OCI-LY3 (cell line): ENCODE measurements around the gene GALNT18.

Experiments
- H2AFZ ChIP-seq: fragments of 200-600, 300-600 bp; shearing (Covaris generic); 2 replicates; pipeline ENCODE4 v1.6.0; 2014; ENCODE audit warnings: antibody characterized with exemption, low read depth, low read length
- H3K27ac ChIP-seq: fragments of 200-600, 300-600 bp; sonication (generic); 2 replicates; pipeline ENCODE4 v1.5.1; 2014; ENCODE audit warnings: mild to moderate bottlenecking, low read length, moderate library complexity, mixed read lengths
- H3K27me3 ChIP-seq: fragments of 200-600, 300-600 bp; sonication (generic); 2 replicates; pipeline ENCODE4 v1.6.1; 2014; ENCODE audit warnings: low read depth, low read length, mixed read lengths
- H3K36me3 ChIP-seq: fragments of 200-600, 300-600 bp; sonication (generic); replicated peaks from 2 replicates; pipeline ENCODE3; 2014; ENCODE audit warnings: low read depth, low read length, mixed read lengths
- H3K4me1 ChIP-seq: fragments of 300-600, 200-600 bp; sonication (generic); 2 replicates; pipeline ENCODE4 v1.6.1; 2014; ENCODE audit warnings: low read length, mixed read lengths
- H3K4me2 ChIP-seq: fragments of 200-600, 300-600 bp; sonication (generic); 2 replicates; pipeline ENCODE4 v1.6.1; 2014; ENCODE audit warnings: low read length, mixed read lengths
- H3K4me3 ChIP-seq: fragments of 300-600, 200-600 bp; sonication (generic); 2 replicates; pipeline ENCODE4 v1.5.1; 2014; ENCODE audit warnings: antibody characterized with exemption, mild to moderate bottlenecking, low read length, moderate library complexity
- H3K79me2 ChIP-seq: fragments of 300-600, 200-600 bp; shearing (Covaris generic); 2 replicates; pipeline ENCODE4 v1.6.1; 2014; ENCODE audit warnings: mild to moderate bottlenecking, low read length, mixed read lengths
- H3K9ac ChIP-seq: fragments of 300-600, 200-600 bp; shearing (Covaris generic); 2 replicates; pipeline ENCODE4 v1.6.0; 2014; ENCODE audit warnings: mild to moderate bottlenecking, low read length, moderate library complexity
- H3K9me3 ChIP-seq: fragments of 200-600, 300-600 bp; shearing (Covaris generic); 2 replicates; pipeline ENCODE4 v1.6.1; 2014; ENCODE audit warnings: low read length, mixed read lengths; ENCODE audit not compliant: insufficient read depth
- H4K20me1 ChIP-seq: fragments of 200-600, 300-600 bp; sonication (generic); 2 replicates; pipeline ENCODE4 v1.6.1; 2016; ENCODE audit warnings: low read length, mixed read lengths; ENCODE audit not compliant: insufficient read depth
- CTCF ChIP-seq: fragments of 200-600, 300-600 bp; sonication (generic); IDR thresholded peaks from 2 replicates; pipeline ENCODE4 v1.5.1; 2014; ENCODE audit warnings: antibody characterized with exemption, low read length, low read depth
- EZH2phosphoT487 ChIP-seq: fragments of 200-600 bp; shearing (Covaris generic); IDR thresholded peaks from 2 replicates; pipeline ENCODE4 v1.6.1; 2018; ENCODE audit warnings: antibody characterized with exemption, mixed run types, low read depth

The GALNT18 gene

GRCh38 chr11:11454671-11455223, 167.1 kb downstream of the GALNT18 start:
- H2AFZ ChIP-seq = no peak overlapping the region
- TF ChIP-seq CTCF (no peak), EZH2phosphoT487 (no peak)
- H3K36me3 ChIP-seq = no peaks in the 10 kb centered on the region
- no peak overlapping the region for H3K27ac ChIP-seq
- H3K79me2 ChIP-seq = no peaks in the 10 kb centered on the region
- H3K4me2 ChIP-seq = no peak overlapping the region
- no peaks in the 10 kb centered on the region for H3K9me3 ChIP-seq
- no peaks in the 10 kb centered on the region for H3K27me3 ChIP-seq
- H3K4me3 ChIP-seq = no peak overlapping the region
- H3K9ac ChIP-seq = no peak overlapping the region
- peaks cover 12% of the 10 kb centered on the region for H3K4me1 ChIP-seq
- H4K20me1 ChIP-seq = no peaks in the 10 kb centered on the region

GRCh38 chr11:11451501-11452005, 170.3 kb downstream of the GALNT18 start:
- no peak for TF ChIP-seq CTCF
- no peak for TF ChIP-seq EZH2phosphoT487
- Histone ChIP-seq H3K79me2 (no peaks in the 10 kb centered on the region), H3K9ac (peak overlapping the region; percentile 13; the same call in 1 of the 2 replicates), H3K4me2 (peak overlapping the region; percentile 80), H3K9me3 (no peaks in the 10 kb centered on the region), H2AFZ (peak overlapping the region; percentile 83), H3K27ac (no peak overlapping the region), H3K27me3 (no peaks in the 10 kb centered on the region), H3K36me3 (no peaks in the 10 kb centered on the region), H4K20me1 (no peaks in the 10 kb centered on the region), H3K4me3 (peak overlapping the region; percentile 55), H3K4me1 (peaks cover 12% of the 10 kb centered on the region)

GRCh38 chr11:11450744-11451362, 171.0 kb downstream of the GALNT18 start:
- Histone ChIP-seq H3K36me3 (no peaks in the 10 kb centered on the region), H4K20me1 (no peaks in the 10 kb centered on the region), H3K9me3 (no peaks in the 10 kb centered on the region), H3K4me3 (no peak overlapping the region), H3K4me1 (peaks cover 12% of the 10 kb centered on the region), H3K79me2 (no peaks in the 10 kb centered on the region), H2AFZ (no peak overlapping the region; the same call in 1 of the 2 replicates), H3K9ac (no peak overlapping the region), H3K4me2 (peak overlapping the region; percentile 80), H3K27ac (no peak overlapping the region), H3K27me3 (no peaks in the 10 kb centered on the region)
- no peak for TF ChIP-seq CTCF
- no peak for TF ChIP-seq EZH2phosphoT487

- Histone ChIP-seq H3K9me3 (no peaks in the 10 kb centered on the region), H3K4me1 (peaks cover 12% of the 10 kb centered on the region), H3K4me2 (no peak overlapping the region), H3K36me3 (no peaks in the 10 kb centered on the region), H3K79me2 (no peaks in the 10 kb centered on the region), H3K27ac (no peak overlapping the region), H3K27me3 (no peaks in the 10 kb centered on the region), H3K4me3 (no peak overlapping the region), H2AFZ (no peak overlapping the region), H3K9ac (no peak overlapping the region), H4K20me1 (no peaks in the 10 kb centered on the region)
- TF ChIP-seq EZH2phosphoT487 = no peak
- no peak for TF ChIP-seq CTCF
These were observed 172.5 kb downstream of the GALNT18 start for GRCh38 chr11:11449327-11449726.
